ENCODE results near the gene OR5M8. TPM values are rescaled to one million over a fixed set of nuclear protein-coding genes. Genes with fewer than 3 reads are reported as not detected.

OR5M8 gene
- not detected for total RNA-seq

DNA sequence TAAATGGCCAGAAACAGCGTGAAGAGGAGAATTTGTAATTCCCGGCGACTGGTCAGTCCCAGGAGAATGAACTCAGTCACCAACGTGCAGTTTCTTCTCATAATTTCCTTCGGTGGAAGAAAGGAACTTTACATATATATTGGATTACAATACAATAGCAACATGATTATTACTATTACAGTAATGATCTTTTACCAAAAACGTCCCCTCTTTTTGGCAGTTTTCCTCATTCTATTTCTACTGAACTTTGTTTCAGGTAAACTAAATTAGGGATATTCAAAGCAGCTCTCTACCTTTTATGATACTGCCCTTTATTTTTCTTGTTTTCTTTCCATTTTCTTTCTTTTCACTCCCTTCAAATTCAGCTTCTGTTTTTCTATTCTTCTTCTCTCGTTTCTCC is at the start of gene OR5M8:
OR5M8 (minus strand) TSS at position 101 of the 400 bp plus-strand sequence; CDS start at position 101, 0 bp downstream.
- DNase-seq, result no peak
- H3K4me1 ChIP-seq, result no peaks in the 10 kb centered on the region
- H3K27ac ChIP-seq, result no peak within 1 kb of the TSS
- 79 to 82% methylated on average over 7 of the region's 7 CpGs for WGBS, 2 donors
- TF ChIP-seq, protein P1, sequence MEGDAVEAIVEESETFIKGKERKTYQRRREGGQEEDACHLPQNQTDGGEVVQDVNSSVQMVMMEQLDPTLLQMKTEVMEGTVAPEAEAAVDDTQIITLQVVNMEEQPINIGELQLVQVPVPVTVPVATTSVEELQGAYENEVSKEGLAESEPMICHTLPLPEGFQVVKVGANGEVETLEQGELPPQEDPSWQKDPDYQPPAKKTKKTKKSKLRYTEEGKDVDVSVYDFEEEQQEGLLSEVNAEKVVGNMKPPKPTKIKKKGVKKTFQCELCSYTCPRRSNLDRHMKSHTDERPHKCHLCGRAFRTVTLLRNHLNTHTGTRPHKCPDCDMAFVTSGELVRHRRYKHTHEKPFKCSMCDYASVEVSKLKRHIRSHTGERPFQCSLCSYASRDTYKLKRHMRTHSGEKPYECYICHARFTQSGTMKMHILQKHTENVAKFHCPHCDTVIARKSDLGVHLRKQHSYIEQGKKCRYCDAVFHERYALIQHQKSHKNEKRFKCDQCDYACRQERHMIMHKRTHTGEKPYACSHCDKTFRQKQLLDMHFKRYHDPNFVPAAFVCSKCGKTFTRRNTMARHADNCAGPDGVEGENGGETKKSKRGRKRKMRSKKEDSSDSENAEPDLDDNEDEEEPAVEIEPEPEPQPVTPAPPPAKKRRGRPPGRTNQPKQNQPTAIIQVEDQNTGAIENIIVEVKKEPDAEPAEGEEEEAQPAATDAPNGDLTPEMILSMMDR (IDR thresholded peaks at IDR 0.05), result no peak
- TF ChIP-seq POLR2A (IDR thresholded peaks at IDR 0.05), result no peak
- H3K36me3 ChIP-seq, result no peaks in the 10 kb centered on the region
- H3K4me3 ChIP-seq (replicated peaks in 1 of 3), result no peak within 1 kb of the TSS
- H3K27me3 ChIP-seq, result no peaks in the 10 kb centered on the region
- intact Hi-C loops (cut with DNase I), result no loop called here
- H3K9me3 ChIP-seq, result no peaks in the 10 kb centered on the region

DNA sequence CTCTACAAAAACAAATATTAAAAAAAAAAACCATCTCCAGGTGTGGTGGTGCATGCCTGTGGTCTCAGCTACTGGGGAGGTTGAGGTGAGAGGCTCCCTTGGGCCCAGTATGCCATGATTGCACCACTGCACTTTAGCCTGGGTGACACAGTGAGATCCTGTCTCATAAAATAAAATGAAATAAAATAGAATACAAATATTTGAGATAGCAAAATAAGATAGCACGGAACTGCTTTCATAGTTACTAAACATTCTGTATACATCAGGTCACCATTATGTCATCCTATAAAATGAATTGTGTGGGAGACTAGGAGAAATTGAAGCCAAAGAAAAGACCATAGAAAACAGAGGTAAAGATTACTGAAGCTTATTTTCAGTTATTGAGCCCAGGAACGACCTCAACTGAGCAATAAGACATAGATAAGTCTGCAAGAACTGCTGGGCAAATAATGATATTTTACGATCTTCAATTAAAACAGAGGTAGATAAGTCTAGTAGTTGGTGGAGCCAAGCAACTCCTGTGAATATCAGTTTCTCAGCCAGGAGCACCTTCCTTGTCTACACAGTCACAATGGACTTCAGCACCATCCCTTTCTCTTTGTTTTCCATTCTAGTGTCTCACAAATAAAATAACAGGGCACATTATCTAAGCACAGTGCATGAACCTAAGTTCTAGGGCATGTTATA is 42.0 kb upstream of the OR5M8 start:
- Histone ChIP-seq H3K27me3 (no peaks in the 10 kb centered on the region), H3K36me3 (no peaks in the 10 kb centered on the region), H3K4me1 (no peaks in the 10 kb centered on the region), H3K4me3 (replicated peaks in 1 of 3) (no peak overlapping the region), H3K27ac (no peak overlapping the region), H3K9me3 (no peaks in the 10 kb centered on the region)
- 73 to 79% methylated on average over 3 of the region's 3 CpGs for WGBS, 2 donors
- intact Hi-C loops (cut with DNase I), result no loop called here
- TF ChIP-seq, protein P1 (IDR thresholded peaks at IDR 0.05), result no peak
- no peak for TF ChIP-seq POLR2A (IDR thresholded peaks at IDR 0.05)
- no peak for DNase-seq

DNA sequence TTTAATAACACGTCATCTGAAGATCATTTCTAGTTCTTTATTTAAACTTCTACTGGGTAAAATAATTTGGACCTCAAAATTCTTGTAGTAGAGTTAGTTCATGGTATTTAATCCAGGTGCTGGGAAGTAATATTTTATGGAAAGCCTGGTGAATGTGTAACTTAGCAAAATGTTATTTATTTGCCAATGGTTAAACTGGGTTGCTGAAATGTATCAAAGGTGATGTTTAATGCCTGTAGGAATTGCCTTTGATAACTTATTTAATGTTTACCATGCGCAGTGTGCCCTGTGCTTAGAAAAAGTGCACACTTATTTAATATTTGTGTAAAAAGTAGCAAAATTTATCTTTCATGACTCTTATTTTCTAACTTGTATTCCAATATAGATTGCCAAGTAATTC is 40.7 kb upstream of the OR5M8 start:
- Histone ChIP-seq H3K9me3 (no peaks in the 10 kb centered on the region), H3K4me3 (replicated peaks in 1 of 3) (no peak overlapping the region), H3K27ac (no peak overlapping the region), H3K4me1 (no peaks in the 10 kb centered on the region), H3K27me3 (no peaks in the 10 kb centered on the region), H3K36me3 (no peaks in the 10 kb centered on the region)
- intact Hi-C loops (cut with DNase I), result no loop called here
- 82 to 85% methylated on average over 2 of the region's 2 CpGs for WGBS, 2 donors
- TF ChIP-seq, protein P1 (IDR thresholded peaks at IDR 0.05), result no peak
- TF ChIP-seq POLR2A (IDR thresholded peaks at IDR 0.05), result no peak
- no peak for DNase-seq

DNA sequence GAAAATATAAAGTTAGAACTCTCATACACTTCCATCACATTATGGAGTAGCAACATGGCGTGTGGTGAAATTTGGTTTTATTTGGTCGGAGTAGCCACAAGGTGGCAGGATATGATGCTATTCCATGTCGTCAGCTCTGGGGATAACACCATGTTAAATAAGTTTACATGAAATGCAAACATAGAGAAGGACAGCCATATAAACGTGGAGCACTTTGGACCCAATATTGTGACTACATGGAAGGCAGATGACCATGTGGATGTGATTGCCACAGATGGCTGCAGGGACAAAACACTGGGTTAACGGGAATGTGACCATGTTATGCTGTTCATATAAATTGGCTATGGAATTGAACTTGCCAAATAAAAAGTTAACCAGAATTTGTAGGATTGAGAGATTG is 30.8 kb upstream of the OR5M8 start:
- Histone ChIP-seq H3K27ac (no peak overlapping the region), H3K4me1 (no peaks in the 10 kb centered on the region), H3K9me3 (no peaks in the 10 kb centered on the region), H3K4me3 (replicated peaks in 1 of 3) (no peak overlapping the region), H3K27me3 (no peaks in the 10 kb centered on the region), H3K36me3 (no peaks in the 10 kb centered on the region)
- WGBS, 2 donors, result 61 to 62% methylated on average over 5 of the region's 5 CpGs
- TF ChIP-seq, protein P1 (IDR thresholded peaks at IDR 0.05), result no peak
- TF ChIP-seq POLR2A (IDR thresholded peaks at IDR 0.05), result no peak
- no peak for DNase-seq
- intact Hi-C loops (cut with DNase I), result no loop called here

DNA sequence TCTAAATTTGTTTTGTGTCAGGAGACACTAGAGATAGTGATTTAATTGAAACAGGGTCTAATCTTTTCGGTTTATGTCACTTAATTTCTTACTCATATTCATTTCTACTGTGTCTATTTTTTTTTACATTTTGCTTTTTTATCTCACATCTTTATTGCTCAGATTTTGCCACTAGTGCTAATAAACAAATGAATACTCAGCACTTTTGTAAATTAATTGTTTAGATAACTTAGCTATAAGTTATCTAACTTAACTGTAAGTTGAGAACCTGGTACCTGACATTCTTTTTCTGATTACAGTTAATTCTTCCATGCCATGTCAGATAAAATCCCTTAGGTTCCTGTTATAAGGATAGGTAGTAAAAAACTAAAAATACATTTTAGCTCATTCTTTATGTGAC is 22.1 kb upstream of the OR5M8 start:
- 79 to 80% methylated on average over 1 of the region's 1 CpG for WGBS, 2 donors
- intact Hi-C loops (cut with DNase I), result no loop called here
- Histone ChIP-seq H3K9me3 (no peaks in the 10 kb centered on the region), H3K4me1 (no peaks in the 10 kb centered on the region), H3K4me3 (replicated peaks in 1 of 3) (no peak overlapping the region), H3K27me3 (no peaks in the 10 kb centered on the region), H3K36me3 (no peaks in the 10 kb centered on the region), H3K27ac (no peak overlapping the region)
- no peak for TF ChIP-seq POLR2A (IDR thresholded peaks at IDR 0.05)
- TF ChIP-seq, protein P1 (IDR thresholded peaks at IDR 0.05), result no peak
- no peak for DNase-seq

All from thyroid gland (tissue), 4 donors.